Epidermal melanocyte (primary cell): Measurements from ENCODE around the gene DHX15.

Experiments
- DNase-seq: peaks from one replicate; pipeline ENCODE4 v3.0.0; 2011; ENCODE audit warnings: low spot score; ENCODE audit not compliant: insufficient read length

DHX15 gene

GRCh38 chr4:24495388-24495787 is 89.0 kb downstream of the DHX15 start:
- no peak for DNase-seq

- DNase-seq: peak; percentile 67
These were observed 94.5 kb downstream of the DHX15 start for GRCh38 chr4:24489870-24490269.

- DNase-seq: peak; percentile 84
These were observed 95.8 kb downstream of the DHX15 start for GRCh38 chr4:24488399-24489164.

- no peak for DNase-seq
These were observed 101.5 kb downstream of the DHX15 start for GRCh38 chr4:24482871-24483270.

GRCh38 chr4:24477919-24478318 is 106.4 kb downstream of the DHX15 start:
- no peak for DNase-seq
